Subcutaneous abdominal adipose tissue (tissue), 5 donors: ENCODE results near the gene VTI1A.

Source experiments
- H3K27ac ChIP-seq: one replicate; pipeline ENCODE4 v1.7.0; 2013; ENCODE audit warnings: low read depth, mild to moderate bottlenecking, inconsistent platforms, low read length, moderate library complexity
- H3K27me3 ChIP-seq, 5 donors: one replicate each; pipeline ENCODE4 v1.7.0; 2013; ENCODE audit warnings: low read length in 5 of 5, inconsistent platforms in 1 of 5; ENCODE audit not compliant: control insufficient read depth in 5 of 5, insufficient read depth in 4 of 5
- H3K36me3 ChIP-seq, 5 donors: one replicate each; pipeline ENCODE4 v1.7.0; 2013; ENCODE audit warnings: low read length in 5 of 5; ENCODE audit not compliant: control insufficient read depth in 5 of 5, insufficient read depth in 5 of 5
- H3K4me1 ChIP-seq, 5 donors: one replicate each; pipeline ENCODE4 v1.7.0; 2013; ENCODE audit warnings: low read length in 5 of 5, mild to moderate bottlenecking in 3 of 5, moderate library complexity in 1 of 5; ENCODE audit not compliant: control insufficient read depth in 5 of 5, insufficient read depth in 5 of 5
- H3K4me3 ChIP-seq, 5 donors: one replicate each; pipeline ENCODE4 v1.7.0; 2013; ENCODE audit warnings: low read length in 5 of 5, low read depth in 1 of 5
- H3K9ac ChIP-seq, 5 donors: one replicate each; pipeline ENCODE4 v1.7.0; 2013; ENCODE audit warnings: low read length in 5 of 5, mild to moderate bottlenecking in 4 of 5, moderate library complexity in 3 of 5
- H3K9me3 ChIP-seq, 5 donors: one replicate each; pipeline ENCODE4 v1.7.0; 2013; ENCODE audit warnings: low read length in 5 of 5; ENCODE audit not compliant: control insufficient read depth in 5 of 5
- donor health status: healthy.
- donor health status: healthy.
- donor health status: healthy.
- donor health status: healthy.
- donor health status: healthy.

VTI1A gene

DNA sequence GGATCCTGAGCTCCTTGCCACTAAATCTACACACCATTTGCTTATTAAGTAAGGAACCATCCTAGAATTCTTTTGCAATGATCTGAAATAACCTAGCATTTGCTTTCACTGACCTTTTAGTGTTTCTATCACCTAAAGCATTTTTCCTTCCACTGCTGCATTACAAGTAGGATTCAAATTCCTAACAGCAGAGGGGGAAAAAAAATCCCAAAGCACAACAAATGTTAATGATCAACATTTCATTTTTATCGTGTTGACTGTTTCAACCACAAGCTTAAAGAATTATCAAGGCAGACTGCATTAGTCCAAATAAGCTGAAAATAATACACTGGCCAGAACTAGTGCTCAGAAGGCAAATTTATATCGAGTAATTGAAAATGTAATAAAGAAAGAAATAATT is 328.4 kb downstream of the VTI1A start:
- H3K4me3 ChIP-seq = no peak overlapping the region
- H3K27me3 ChIP-seq = no peaks in the 10 kb centered on the region
- no peak overlapping the region for H3K9ac ChIP-seq
- peaks cover 0 to 23% (median 4%) of the 10 kb centered on the region in 5 donors for H3K4me1 ChIP-seq
- H3K27ac ChIP-seq = no peak overlapping the region
- no peaks in the 10 kb centered on the region for H3K36me3 ChIP-seq
- no peaks in the 10 kb centered on the region for H3K9me3 ChIP-seq

DNA sequence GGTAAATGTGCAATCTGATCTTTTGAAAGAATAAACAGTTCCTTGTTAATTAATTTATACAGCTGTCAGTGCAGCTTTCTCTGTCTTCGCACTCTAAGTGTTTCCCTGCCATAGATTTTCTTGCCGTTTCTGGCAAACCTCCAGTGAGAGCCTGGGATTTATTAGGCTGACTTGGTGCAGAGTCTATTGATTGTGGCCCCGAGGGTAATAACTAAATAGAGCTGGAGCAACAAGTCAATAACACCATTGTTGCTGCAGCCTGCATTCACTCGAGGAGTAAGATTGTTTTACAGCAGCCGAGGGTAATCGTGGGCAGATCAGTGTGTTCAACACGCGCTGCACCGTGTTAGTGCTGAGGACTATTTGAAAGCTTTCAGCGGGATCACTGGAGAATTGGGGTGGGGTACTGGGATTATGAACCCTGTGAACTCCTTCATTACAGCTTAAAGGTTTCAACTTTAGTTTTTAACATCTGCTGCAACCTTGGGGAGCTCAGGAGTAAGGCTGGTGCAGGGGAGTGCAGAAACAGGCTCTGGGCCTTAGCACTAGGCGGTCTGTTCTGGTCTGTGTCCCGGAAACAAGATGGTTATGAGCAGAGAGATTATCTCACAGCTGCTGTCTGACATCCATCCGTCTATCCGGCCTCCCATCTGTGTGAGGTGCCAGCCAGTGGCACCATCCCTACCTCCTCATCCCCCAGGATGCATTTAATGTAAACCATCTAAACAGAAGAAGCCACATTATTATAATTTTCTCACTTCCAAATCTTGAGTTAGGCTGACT is 329.1 kb downstream of the VTI1A start:
- Histone ChIP-seq H3K27me3 (no peaks in the 10 kb centered on the region), H3K36me3 (no peaks in the 10 kb centered on the region), H3K4me3 (no peak overlapping the region), H3K9ac (no peak overlapping the region), H3K27ac (no peak overlapping the region), H3K9me3 (no peaks in the 10 kb centered on the region), H3K4me1 (peaks cover 0 to 29% (median 7%) of the 10 kb centered on the region in 5 donors)

DNA sequence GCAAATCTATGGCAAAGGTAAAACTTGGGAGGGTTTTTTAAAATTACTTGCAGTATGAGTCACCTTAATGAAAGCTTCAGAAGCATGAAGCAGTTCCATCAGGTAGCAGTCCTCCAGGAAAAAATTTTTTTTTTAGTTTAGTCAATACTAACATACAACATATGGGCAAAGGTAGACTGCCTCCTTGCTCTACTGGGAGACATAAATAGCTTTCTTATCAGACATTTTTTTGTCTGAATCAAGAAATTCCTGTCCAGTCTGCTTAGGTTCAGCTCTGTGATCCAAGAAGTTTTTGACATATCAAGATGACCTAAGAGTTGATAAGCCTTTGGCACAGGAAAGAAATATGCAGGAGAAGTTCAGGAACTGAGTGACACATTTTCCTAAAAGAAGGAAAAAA is 331.6 kb downstream of the VTI1A start:
- H3K36me3 ChIP-seq = no peaks in the 10 kb centered on the region
- no peaks in the 10 kb centered on the region for H3K27me3 ChIP-seq
- no peak overlapping the region for H3K9ac ChIP-seq
- H3K9me3 ChIP-seq = no peaks in the 10 kb centered on the region
- no peak overlapping the region for H3K27ac ChIP-seq
- H3K4me1 ChIP-seq = peaks cover 3 to 53% (median 24%) of the 10 kb centered on the region in 5 donors
- H3K4me3 ChIP-seq = no peak overlapping the region

DNA sequence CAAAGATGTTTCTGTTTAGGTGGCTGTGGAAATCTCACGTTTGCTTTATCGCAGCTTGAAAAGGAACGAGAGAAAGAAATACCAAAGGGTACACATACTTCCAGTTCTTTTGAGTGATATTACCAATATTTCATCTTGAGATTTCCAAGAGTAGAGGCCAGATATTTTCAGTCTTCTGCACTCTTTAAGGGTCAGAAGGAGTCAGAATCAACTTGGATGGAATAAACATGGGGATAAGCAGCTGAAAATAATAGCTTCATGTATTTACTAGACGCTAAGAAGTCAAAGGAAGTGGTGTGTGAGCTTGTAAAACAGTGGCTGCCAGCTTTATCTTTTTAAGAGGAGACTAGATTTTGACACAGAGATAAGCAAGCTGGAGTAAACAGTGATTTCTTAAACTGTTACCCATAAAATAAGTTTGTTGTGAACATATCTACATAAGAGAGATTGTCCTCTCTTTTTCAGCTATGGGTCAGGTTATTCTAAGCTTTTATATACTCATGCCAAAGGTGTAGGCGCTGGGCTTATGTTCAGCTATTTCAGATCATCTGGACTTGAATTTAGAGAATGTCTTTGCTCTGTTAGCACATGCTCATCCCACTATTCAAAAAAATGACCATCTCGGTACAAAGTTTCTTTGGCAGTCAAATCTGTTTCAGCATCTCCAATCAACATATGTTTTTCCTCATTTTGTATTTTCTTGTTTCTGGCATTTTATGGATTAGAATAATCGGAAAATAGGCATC is 332.2 kb downstream of the VTI1A start:
- Histone ChIP-seq H3K9ac (no peak overlapping the region), H3K27me3 (no peaks in the 10 kb centered on the region), H3K27ac (no peak overlapping the region), H3K4me3 (no peak overlapping the region), H3K9me3 (no peaks in the 10 kb centered on the region), H3K4me1 (peaks cover 3 to 59% (median 30%) of the 10 kb centered on the region in 5 donors), H3K36me3 (no peaks in the 10 kb centered on the region)

DNA sequence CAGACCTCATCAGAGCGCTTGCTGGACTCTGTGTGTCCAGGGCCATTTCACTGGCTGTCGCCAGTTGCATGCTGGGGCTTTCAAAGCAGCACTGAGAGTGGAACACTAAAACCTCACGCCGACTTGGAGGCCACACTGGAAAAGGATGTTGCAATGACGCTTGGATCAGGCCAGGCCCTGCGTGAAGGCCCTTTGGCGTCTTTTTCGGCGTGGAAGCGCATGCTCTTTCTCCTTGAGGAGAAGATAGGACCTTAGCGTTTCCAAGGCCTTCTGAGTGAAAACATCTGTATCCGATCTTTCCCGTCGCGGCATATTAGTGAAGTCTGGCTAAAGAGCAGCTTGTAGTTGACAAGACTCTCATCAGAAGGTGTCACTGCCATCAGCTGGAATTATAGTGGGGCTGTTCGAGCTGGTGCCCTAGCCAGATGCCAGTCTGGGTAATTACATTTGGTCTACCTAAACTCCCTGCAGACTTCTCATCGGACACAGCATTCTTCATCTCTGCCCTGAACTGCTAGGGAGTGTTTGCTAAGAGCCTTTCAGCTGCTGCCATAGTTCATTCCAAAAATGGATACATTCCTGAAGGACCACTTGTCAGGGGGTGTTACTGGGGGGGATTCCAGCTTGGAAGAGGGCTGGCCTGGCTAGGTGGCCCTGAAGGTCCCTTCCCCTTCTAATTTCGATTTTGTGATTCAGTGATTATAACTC is 335.3 kb downstream of the VTI1A start:
- Histone ChIP-seq H3K36me3 (no peaks in the 10 kb centered on the region), H3K4me1 (peaks cover 3 to 57% (median 40%) of the 10 kb centered on the region in 5 donors), H3K4me3 (no peak overlapping the region), H3K9ac (peak overlapping the region in 1 of 5 donors; percentile 12), H3K27me3 (no peaks in the 10 kb centered on the region), H3K27ac (peak overlapping the region; percentile 79), H3K9me3 (no peaks in the 10 kb centered on the region)

DNA sequence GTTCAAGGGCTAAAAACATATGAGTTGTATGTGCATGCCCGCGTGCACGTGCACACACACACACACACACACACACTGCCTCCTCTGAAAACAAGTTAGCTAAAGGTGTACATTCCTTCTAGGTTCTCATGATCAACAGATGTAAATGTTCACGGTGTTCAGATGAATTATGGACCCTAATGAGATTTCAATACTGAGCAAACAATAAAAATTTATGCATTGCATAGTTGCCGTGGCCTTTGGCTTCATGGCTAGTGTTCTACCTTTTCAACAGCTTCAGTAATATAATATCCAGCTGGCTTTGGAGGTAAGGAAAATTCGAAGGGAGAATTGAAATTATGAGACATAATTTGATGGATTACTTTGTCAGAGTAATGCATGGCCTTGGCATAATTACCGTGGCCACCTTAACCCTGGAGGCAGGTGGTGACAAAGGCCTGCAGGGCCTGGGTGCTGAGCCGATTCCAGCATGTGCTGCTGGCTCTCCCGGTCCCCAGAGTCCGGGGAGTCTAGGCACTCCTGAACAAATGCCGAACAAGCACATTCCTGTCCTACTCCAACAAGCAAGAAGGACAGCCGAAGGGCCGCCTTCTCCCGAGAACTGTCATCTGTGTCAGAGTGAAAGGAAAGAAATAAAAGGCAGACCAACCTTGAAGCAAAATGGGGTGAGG is 336.5 kb downstream of the VTI1A start:
- Histone ChIP-seq H3K27ac (peak overlapping the region; percentile 79), H3K27me3 (no peaks in the 10 kb centered on the region), H3K4me1 (peaks cover 3 to 57% (median 40%) of the 10 kb centered on the region in 5 donors), H3K9me3 (no peaks in the 10 kb centered on the region), H3K9ac (peak overlapping the region in 2 of 5 donors; percentile 50 to 75), H3K36me3 (no peaks in the 10 kb centered on the region), H3K4me3 (peak overlapping the region in 3 of 5 donors; percentile 3 to 32 (median 27))

DNA sequence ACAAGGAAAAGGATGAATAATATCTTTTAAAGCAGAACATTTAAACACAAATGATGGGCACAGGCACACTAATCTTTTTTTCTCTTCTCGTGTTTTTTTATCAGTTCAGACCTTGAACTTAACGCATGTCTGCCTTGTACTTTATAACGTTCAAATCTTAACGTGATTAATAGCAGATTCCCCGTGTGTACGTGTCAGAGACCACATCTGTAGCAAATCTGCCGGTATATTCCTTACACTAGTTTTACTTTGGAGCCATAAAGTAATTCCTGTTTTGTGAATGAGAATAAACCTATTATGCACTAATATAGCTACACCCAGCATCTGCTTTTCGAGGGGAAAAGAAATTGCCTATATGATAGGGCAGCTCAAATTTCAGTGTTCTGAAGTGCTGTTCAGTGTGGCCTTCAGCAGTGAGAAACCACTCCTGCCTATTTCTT is 337.0 kb downstream of the VTI1A start:
- peaks cover 3 to 54% (median 37%) of the 10 kb centered on the region in 5 donors for H3K4me1 ChIP-seq
- H3K27me3 ChIP-seq = no peaks in the 10 kb centered on the region
- peak overlapping the region in 4 of 5 donors; percentile 3 to 32 (median 20) for H3K4me3 ChIP-seq
- H3K36me3 ChIP-seq = no peaks in the 10 kb centered on the region
- peak overlapping the region; percentile 79 for H3K27ac ChIP-seq
- H3K9me3 ChIP-seq = no peaks in the 10 kb centered on the region
- peak overlapping the region in 3 of 5 donors; percentile 30 to 75 (median 50) for H3K9ac ChIP-seq

DNA sequence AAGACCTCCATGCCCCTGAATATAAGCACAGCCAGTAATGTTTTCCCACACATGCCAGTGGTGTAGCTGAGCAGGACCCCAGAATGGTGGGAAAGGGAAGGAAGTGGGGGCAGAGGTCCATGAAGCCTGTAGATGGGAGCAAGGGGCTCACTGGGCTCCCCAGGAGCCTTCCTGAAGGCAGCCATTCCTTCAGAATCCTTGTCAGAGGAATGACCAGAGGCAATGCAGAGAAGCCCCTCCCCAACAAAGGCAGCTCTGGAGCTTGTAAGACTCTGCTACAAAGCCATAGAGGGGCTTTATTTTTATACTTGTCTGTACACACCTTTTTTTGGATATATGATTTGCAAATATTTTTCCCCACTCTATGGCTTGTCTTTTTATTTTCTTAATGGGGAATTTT is 338.1 kb downstream of the VTI1A start:
- H3K27me3 ChIP-seq = no peaks in the 10 kb centered on the region
- H3K9ac ChIP-seq = no peak overlapping the region
- H3K36me3 ChIP-seq = no peaks in the 10 kb centered on the region
- H3K4me3 ChIP-seq = no peak overlapping the region
- peak overlapping the region; percentile 79 for H3K27ac ChIP-seq
- peaks cover 3 to 45% (median 37%) of the 10 kb centered on the region in 5 donors for H3K4me1 ChIP-seq
- peaks cover 0 to 6% (median 0%) of the 10 kb centered on the region in 5 donors for H3K9me3 ChIP-seq

DNA sequence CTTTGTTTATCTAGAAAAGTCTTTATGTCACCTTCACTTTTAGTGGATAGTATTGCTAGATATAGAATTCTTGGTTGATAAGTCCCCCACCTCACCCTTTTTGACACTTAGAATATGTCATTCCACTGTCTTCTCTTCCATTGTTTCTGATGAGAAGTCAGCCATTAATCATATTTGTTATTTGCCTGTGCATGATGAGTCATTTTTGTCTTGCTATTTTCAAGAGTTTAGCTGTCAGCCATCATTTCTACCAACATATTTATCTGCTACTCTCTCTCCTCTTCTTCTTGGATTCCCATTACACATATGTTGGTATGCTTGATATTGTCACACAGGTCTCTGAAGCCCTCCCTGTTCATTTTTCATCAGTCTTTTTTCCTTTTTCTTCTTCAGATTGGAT is 342.2 kb downstream of the VTI1A start:
- peaks cover 0 to 44% (median 38%) of the 10 kb centered on the region in 5 donors for H3K4me1 ChIP-seq
- H3K27me3 ChIP-seq = no peaks in the 10 kb centered on the region
- H3K27ac ChIP-seq = no peak overlapping the region
- H3K9me3 ChIP-seq = peaks cover 0 to 6% (median 0%) of the 10 kb centered on the region in 5 donors
- no peak overlapping the region for H3K4me3 ChIP-seq
- H3K9ac ChIP-seq = no peak overlapping the region
- H3K36me3 ChIP-seq = no peaks in the 10 kb centered on the region
